HG02623 (cell line): ENCODE results near the gene CYP4V2.
"Not testable (repeated sequence)": the region's sequence is repeated elsewhere in the genome, so short reads cannot be mapped to it uniquely, and the experiment has no call there.

Source experiments
- ATAC-seq: cut with Tn5 transposase; IDR thresholded peaks from one replicate; pipeline ENCODE4 v1.9.1; 2021; ENCODE audit warnings: moderate library complexity; ENCODE audit not compliant: unreplicated experiment

CYP4V2 gene

DNA sequence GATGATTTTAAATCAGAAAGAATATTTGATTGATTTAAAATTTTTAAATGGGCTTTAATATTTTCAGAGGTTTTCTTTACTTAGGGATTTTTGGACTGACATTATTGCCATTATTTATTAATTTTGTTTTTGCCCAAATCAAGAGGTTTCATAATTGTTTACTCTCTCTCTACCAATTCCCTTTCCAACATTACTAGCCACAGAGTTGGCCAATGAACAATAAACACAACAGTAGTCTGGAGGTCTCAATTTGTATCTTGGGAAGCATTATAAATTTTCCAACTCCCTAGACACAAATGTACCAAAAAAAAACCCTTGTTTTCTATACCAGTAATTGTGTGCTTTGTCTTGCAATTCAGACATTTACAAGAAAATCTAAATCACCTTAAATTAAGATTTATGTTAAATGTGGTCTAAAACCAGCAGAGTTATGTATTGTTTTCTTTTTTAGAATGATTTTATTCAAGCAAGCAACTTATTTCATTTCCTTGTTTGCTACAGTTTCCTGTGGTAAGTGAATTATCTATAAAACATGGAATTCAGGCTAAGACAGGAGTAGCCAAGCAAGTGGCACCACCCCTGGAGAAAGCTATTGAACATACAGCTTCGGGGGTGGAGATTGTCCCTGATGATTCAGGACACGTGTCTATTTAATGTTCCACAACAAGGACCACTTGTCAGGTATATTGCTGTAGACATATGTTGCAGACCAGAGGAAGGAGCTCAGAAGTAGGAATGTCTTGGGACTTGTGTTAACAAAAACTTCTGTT lies 36.6 kb downstream of the CYP4V2 start:
- ATAC-seq, result no peak

DNA sequence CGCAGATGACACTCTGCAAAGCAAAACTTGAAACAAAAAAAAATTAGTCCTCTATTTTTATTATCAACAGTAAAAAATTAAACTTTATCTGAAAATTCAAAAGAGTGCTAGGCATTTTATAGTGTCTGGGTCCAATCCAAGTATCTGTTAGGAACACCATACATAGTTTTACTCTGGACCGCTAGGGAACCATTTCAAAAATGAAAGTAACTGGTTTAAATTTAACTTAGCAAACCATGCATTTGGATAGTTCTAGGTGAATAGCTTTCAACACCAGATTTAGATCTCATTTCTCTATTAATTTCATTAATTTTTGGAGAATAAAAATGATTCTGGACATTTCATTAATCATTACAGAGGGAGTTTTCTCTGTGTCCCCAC lies 37.1 kb downstream of the CYP4V2 start:
- no peak for ATAC-seq

DNA sequence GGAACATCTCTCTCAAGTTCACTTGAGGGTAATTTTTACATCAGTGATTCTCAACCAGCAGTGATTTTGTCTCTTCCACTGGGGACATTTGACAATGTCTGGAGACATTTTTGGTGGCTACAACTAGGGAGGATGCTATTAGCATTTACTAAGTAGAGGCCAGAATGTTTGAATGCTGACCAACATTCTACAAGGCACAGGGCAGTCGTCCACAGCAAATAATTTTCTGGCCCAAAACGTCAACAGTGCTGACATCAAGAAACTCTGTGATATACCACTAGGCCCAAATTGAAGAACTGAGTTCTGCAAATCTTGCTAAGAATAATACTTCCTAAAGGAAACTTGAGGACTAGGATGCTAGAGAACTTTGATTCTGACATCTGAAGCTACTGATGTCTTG lies 43.0 kb downstream of the CYP4V2 start:
- ATAC-seq, result no peak

DNA sequence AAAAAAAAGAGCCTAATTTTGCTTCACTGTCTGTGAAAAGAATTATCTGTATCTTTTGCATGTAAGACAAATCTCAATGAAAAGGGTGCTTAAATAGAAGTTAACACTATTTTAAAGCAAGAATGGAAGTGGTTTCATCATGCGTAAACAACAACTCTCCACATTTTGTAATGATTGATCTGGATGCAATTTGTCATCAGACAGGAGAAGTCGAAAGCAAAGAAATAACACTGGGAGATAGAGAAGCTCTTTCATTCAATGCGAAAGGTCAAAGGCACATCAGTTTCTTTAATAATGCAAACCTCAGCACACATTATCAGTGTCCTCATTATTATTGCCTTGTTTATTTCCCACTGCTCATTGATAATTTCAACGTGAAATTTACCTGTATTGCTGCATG lies 44.8 kb downstream of the CYP4V2 start:
- no peak for ATAC-seq

DNA sequence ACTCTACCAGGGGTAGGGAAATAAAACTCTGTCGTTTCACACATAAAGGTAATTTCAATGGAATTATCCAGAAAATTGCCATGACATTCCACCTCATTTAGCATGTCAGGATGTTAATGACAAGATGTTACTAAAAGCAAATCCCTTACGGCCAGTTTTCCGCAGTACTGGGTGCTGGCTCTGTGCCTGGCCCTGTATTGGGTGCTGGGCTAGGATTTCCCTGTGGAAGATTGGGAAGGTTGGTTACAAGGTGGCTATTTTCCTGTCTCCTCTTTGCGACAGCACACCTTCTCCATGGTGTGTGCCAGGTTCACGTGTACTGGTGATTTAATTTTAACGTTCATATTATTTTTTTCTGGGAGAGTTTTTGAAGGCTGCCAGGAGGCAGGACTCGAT lies 49.1 kb downstream of the CYP4V2 start:
- no peak for ATAC-seq

DNA sequence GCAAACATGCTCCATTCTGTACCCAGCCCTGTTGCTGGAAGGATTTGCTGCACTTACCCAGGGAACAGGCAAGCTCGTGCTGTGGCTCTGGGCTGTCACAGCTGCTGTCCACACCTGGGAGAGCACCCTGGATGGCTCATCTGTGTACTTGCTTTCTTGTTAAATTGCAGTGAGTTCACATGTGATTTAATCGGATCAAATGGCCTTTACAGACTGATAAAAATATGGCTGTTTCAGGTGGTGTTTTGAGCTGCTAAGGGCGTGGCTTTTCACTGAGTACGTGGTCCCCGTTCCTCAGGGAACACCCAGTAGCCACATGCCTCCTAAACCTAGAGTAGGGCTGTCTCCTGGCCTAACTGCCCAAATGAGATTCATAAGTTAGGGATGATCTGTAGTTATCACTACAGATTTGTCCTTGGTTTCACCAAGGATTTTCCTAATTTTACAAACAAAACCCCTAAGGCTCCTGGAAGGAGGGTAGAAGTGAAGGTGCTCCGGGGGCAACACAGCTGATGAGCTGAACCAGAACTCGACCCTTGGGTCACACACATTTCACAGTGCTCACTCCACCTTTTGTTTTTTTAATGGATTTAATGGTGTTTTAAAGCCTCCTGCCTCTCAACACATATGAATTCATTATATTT lies 49.6 kb downstream of the CYP4V2 start:
- ATAC-seq, result no peak

DNA sequence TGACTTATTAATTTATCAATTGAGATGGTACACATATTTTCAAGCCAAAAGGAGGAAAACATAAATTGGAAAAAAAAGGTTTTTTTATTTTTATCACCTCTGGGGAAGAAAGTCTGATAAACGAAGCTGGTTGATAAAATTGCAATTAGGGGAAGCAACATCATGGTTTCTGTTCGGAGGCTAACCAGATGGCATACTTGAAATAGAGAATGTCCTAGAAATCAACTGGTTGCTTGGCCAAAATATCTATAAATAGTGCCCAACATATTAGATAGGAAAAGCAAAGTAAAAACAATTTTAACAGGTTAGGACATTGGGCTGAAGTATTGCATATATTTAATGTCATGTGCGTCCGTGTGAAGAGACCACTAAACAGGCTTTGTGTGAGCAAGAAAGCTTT lies 50.2 kb downstream of the CYP4V2 start:
- no peak for ATAC-seq

DNA sequence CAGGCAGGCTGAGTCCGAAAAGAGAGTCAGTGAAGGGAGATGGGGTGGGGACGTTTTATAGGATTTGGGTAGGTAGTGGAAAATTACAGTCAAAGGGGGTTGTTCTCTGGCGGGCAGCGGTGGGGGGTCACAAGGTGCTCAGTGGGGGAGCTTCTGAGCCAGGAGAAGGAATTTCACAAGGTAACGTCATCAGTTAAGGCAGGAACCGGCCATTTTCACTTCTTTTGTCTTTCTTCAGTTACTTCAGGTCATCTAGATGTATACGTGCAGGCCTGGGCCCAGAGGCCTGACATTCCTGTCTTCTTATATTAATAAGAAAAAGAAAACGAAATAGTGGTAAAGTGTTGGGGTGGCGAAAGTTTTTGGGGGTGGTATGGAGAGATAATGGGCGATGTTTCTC lies 50.7 kb downstream of the CYP4V2 start:
- not testable (repeated sequence) for ATAC-seq

DNA sequence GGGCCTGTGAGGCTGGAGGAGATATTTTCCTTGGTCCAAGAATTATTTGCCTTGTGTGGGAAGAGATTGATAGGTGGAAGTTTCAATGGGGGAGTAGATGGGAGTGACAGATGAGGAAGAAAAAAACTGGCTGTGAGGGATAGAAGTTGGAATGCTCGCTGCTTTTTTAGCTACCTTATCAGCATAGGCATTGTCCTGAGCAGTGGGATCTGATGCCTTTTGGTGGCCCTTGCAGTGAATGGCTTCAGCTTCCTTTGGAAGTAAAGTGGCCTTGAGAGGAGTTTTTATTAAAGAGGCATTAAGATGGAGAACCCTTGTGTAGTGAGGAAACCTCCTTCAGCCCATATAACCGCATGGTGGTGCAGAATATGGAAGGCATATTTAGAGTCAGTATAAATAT lies 52.0 kb downstream of the CYP4V2 start:
- ATAC-seq, result no peak

DNA sequence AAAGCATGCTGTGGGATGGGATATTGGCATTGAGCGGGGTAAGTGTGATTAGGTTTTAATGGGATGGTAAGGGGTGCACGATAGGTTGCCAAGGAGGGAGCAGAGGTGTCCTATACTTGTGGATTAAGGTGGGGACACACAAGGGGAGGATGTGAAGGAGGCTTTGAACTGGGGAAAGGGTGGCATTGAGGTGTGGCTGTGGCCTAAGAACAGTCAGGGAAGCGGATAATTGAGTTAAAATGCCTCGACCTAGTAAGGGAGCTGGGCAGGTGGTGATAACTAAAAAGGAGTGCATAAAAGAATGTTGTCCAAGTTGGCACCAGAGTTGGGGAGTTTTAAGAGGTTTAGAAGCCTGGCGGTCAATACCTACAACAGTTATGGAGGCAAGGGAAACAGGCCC lies 53.5 kb downstream of the CYP4V2 start:
- ATAC-seq, result no peak

DNA sequence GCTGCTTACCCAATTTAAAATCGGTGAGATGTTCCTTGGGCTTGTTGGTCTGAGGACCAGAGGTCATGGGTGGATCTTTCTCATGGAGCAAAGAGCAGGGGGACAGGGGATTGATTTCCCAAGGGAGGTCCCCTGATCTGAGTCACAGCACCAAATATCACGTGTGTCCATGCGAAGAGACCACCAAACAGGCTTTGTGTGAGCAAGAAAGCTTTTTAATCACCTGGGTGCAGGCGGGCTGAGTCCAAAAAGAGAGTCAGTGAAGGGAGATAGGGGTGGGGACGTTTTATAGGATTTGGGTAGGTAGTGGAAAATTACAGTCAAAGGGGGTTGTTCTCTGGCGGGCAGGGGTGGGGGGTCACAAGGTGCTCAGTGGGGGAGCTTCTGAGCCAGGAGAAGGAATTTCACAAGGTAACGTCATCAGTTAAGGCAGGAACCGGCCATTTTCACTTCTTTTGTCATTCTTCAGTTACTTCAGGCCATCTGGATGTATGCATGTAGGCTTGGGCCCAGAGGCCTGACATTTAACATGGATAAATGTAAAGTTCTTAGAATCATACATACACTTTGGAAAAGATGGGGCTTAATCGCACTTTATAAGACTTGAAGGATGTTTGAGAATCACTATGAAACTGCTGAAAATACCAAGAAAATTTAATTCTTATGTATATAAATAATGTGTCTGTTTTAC lies 55.8 kb downstream of the CYP4V2 start:
- not testable (repeated sequence) for ATAC-seq

DNA sequence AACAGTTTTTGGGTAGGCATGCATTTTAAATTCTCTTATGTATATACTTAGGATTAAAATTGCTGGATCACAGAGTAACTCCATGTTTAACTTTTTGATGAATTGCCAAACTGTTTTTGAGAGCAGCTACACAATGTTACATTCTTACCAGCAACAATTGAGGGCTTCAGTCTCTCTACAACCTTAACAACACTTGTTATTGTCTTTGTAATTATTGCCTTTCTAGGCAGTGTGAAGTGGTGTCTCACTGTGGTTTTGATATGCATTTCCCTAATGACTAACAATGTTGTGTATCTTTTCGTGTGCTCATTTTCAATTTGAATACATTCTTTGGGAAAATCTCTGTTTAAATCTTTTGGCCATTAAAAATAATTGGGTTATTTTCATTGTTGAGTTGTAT lies 57.3 kb downstream of the CYP4V2 start:
- no peak for ATAC-seq

DNA sequence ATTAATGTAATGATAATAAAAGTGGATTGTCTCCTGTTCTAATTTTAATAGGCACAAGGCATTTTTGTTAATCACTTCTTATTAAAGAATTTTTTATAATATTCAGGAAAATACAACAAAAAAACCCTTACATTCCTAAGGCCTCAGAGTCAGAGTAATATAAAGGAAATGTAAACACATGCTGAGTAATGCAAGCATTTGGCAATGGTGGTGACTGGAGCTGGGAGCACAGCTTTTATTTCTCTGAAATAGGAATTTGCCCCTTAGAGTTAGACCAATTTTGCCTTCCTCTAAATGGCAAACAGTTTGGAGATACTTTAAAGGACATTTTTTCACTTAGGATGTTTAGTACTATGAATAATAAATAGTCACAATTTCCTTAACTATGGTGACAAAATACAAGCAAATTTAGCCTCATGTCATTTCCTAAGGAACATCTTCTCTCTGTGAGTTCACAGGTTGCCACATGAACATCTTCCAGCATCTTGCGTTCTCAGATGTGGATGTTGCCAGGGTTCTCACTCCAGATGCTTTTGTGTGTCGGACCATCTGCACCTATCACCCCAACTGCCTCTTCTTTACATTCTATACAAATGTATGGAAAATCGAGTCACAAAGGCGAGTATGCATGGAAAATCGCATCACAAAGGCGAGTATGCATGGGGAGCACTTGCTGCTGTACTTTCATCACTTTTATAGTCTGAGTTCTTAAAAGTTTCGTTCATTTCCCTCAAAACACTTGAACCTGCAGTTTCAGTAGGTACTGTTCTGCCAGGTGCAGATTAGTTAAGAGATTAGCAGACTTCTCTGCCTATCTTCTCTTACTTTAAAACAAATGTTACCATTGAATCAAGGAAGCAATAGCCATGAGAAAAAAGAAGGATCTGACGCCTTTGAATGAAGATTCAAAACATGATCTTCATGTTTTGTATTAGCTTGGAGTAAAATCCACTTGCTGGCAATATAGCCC lies 58.7 kb downstream of the CYP4V2 start:
- no peak for ATAC-seq

DNA sequence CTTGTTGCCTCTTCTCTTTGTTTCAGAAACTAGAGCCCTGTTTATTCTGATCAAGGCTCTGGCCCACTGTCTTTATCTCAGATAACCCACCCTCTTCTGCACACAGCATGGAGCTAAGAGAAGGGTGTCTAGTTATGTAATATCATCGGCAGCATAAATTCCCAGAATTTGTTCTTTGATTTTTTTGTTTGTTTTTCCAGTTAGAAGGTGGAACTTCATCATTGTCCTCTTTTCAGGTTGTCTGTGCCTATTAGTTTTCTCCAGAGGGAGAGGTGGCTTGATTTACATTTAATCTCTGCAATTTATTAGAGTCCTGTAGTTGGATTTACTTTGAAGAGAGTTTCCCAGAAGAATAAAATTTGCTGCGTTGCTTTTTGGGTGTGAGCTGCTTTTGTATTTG lies 59.4 kb downstream of the CYP4V2 start:
- ATAC-seq, result no peak

DNA sequence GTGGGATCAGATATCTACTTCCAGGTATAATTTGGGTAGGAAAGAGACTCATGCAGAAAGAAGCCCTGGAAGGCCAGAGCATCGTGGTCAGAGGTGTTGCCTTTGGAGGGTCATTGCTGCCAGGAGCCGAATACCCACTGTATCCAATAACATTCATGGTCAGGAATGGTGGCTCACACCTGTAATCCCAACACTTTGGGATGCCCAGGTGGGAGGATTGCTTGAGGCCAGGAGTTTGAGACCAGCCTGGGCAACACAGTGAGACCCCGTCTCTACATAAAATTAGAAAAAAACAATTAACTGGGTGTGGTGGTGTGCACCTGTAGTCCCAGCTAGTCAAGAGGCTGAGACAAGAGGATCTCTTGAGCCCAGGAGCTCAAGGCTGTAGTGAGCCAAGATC lies 63.8 kb downstream of the CYP4V2 start:
- ATAC-seq, result no peak

DNA sequence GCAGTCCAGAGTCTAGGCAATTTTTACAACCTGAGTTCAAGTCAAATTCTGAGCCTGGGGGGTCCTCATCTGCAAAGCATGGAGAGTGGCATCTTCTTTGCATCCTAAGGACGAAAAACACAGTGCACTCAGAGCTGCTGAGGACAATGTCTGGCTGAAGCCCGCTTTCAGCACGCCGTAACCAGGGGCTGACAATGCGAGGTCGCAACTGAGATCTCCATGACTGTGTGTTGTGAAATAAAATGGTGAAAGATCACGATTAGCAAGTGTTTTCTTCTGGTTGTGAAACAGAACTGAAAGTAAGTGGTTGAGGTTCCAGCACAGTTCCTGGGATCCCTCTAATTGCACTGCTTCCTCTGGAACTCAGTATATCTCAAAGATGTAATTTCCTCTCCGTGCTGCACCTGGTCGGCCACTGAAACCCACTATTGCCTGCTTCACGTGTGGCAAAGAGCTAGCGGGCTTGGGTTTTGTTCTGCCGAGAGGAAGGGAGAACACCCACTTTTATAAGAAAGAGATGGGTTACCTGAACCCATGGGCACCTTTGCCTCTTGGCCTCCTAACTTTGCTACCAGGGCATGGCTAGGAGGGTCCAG lies 66.9 kb downstream of the CYP4V2 start:
- ATAC-seq, result no peak

DNA sequence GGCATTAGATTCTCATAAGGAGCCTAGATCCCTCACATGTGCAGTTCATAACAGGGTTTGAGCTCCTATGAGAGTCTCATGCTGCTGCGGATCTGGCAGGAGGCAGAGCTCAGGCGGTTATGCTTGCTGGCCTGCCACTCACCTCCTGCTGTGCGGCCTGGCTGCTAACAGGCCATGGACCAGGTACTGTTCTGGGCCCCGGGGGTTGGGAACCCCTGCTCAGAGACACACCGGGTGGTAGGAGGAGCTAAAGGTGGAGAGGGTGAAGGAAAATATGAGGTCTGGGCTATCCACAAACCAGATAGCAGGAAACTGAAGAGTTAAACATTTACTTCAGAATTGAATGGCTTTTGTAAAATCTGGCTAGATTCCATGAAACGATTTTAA lies 68.7 kb downstream of the CYP4V2 start:
- ATAC-seq, result no peak
